HFF-Myc (cell line): ENCODE results near the gene S100A9.

Source experiments
- DNase-seq: peaks from one replicate; pipeline ENCODE4 v3.0.0-alpha.2; 2011; ENCODE audit warnings: low read depth; ENCODE audit errors: extremely low read depth
- H3K4me3 ChIP-seq: replicated peaks from 2 replicates; pipeline ENCODE4 v1.5.1; 2011; ENCODE audit warnings: low read depth, mild to moderate bottlenecking, control low read depth, low read length
- TF ChIP-seq, protein P1 (sequence below): IDR thresholded peaks from 2 replicates; pipeline ENCODE4 v1.5.1; 2012; ENCODE audit warnings: mild to moderate bottlenecking, low read depth, low read length, control low read depth; ENCODE audit errors: missing control alignments

S100A9 gene

GRCh38 chr1:153379591-153379990, 21.9 kb downstream of the S100A9 start:
- TF ChIP-seq, protein P1, sequence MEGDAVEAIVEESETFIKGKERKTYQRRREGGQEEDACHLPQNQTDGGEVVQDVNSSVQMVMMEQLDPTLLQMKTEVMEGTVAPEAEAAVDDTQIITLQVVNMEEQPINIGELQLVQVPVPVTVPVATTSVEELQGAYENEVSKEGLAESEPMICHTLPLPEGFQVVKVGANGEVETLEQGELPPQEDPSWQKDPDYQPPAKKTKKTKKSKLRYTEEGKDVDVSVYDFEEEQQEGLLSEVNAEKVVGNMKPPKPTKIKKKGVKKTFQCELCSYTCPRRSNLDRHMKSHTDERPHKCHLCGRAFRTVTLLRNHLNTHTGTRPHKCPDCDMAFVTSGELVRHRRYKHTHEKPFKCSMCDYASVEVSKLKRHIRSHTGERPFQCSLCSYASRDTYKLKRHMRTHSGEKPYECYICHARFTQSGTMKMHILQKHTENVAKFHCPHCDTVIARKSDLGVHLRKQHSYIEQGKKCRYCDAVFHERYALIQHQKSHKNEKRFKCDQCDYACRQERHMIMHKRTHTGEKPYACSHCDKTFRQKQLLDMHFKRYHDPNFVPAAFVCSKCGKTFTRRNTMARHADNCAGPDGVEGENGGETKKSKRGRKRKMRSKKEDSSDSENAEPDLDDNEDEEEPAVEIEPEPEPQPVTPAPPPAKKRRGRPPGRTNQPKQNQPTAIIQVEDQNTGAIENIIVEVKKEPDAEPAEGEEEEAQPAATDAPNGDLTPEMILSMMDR, result no peak
- H3K4me3 ChIP-seq, result no peak overlapping the region
- DNase-seq, result no peak

DNA sequence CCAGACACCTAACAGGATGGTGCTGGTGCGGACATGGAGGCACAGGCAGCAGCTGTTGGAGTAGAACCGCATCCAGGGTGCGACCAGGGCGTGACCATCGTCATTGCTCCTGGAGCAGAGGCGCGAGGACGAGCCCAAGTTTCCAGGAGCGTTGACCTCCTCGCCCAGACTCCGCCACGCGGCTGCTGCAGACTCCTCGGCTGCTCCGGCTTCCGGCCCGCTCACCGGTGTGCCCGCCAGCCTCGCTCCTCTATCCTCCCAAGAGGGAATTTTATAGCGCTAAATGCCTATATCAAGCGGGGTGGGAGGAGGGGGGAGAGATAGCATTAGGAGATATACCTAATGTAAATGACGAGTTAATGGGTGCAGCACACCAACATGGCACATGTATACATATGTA, 23.1 kb downstream of the S100A9 start:
- TF ChIP-seq, protein P1, result no peak
- no peak for DNase-seq
- H3K4me3 ChIP-seq, result no peak overlapping the region

- TF ChIP-seq, protein P1, result no peak
- DNase-seq, result no peak
- no peak overlapping the region for H3K4me3 ChIP-seq
Observed at GRCh38 chr1:153384958-153385580, 27.4 kb downstream of the S100A9 start.

- no peak for DNase-seq
- no peak overlapping the region for H3K4me3 ChIP-seq
- TF ChIP-seq, protein P1, result no peak
Observed at GRCh38 chr1:153386500-153386901, 28.8 kb downstream of the S100A9 start.

DNA sequence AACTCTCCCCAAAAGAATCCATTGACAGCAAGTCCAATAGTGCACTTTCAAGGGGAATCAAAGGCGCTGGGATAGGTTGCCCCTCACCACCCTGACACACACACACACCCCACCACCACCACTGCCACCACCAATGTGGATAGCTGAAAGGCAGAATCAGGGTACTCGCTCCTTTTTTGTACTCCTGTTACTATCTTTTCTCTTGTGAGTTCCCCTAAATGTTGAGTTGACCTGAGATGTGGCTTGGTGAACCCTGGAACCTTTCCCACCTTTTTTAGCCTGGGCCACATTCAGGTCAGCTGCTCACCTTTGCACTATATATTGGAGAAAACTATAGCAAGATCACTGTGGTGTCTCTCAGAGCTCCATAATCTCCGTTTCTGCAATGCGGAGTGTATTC, 29.3 kb downstream of the S100A9 start:
- TF ChIP-seq, protein P1, result no peak
- no peak for DNase-seq
- H3K4me3 ChIP-seq, result no peak overlapping the region

- TF ChIP-seq, protein P1, result no peak
- no peak for DNase-seq
- H3K4me3 ChIP-seq, result no peak overlapping the region
Observed at GRCh38 chr1:153387785-153388184, 30.1 kb downstream of the S100A9 start.

DNA sequence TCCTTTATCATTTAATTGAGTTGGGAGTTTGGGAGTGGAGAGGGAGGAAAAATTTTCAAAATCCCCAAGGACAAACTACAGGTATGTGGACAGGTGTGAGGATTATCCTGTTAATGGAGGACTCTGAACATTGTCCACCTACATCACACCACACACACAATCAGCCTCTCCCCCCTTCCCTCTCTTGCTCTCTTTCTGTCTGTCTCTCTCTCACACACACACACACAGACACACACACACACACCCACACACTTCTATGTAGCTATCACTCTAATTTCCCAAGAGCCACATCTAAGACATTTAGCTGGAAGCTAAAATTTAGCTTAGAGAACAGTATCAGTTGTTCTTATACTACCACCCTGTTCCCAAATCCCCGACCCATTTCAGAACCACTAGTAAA, 31.7 kb downstream of the S100A9 start:
- DNase-seq, result no peak
- TF ChIP-seq, protein P1, result no peak
- no peak overlapping the region for H3K4me3 ChIP-seq
